Transverse colon (tissue), 4 donors: ENCODE results near the gene SLC25A18. TPM values are rescaled to one million over a fixed set of nuclear protein-coding genes. Genes with fewer than 3 reads are reported as not detected.

Source experiments
- DNase-seq: peaks from one replicate; pipeline ENCODE4 v3.0.0-alpha.2; 2019
- H3K27ac ChIP-seq, 4 donors: fragments of 200-600 bp; sonication (generic); 2 replicates each; pipeline ENCODE4 v1.5.1; 2016 to 2018; ENCODE audit warnings: inconsistent platforms in 4 of 4
- H3K27me3 ChIP-seq: fragments of 200-600 bp; sonication (generic); 2 replicates; pipeline ENCODE4 v1.5.1; 2017; ENCODE audit warnings: inconsistent platforms
- H3K36me3 ChIP-seq, 4 donors: fragments of 200-600 bp; sonication (generic); 2 replicates each; pipeline ENCODE4 v1.5.1; 2017 to 2019; ENCODE audit warnings: inconsistent platforms in 4 of 4
- H3K4me1 ChIP-seq, 4 donors: fragments of 200-600 bp; sonication (generic); 2 replicates each; pipeline ENCODE4 v1.5.1; 2017 to 2020; ENCODE audit warnings: inconsistent platforms in 4 of 4
- H3K4me3 ChIP-seq, 4 donors: fragments of 200-600 bp; sonication (generic); 1 replicate in 1 of 4; 2 replicates in 3 of 4; pipeline versions ENCODE4 v1.5.1 to v1.6.1; 2017 to 2019; ENCODE audit warnings: inconsistent platforms in 4 of 4
- H3K9me3 ChIP-seq, 2 donors: fragments of 200-600 bp; sonication (generic); 2 replicates each; pipeline ENCODE4 v1.5.1; 2017 to 2019; ENCODE audit warnings: inconsistent platforms in 2 of 2
- CTCF ChIP-seq, 5 experiments: fragments of 200-600 bp in 3 of 5; fragments of 450-650 bp in 2 of 5; sonication (generic) in 3 of 5; IDR thresholded peaks; 1 replicate in 2 of 5; 2 replicates in 3 of 5; pipeline ENCODE4 v1.5.1; 2016 to 2017; ENCODE audit warnings: antibody characterized with exemption in 5 of 5, inconsistent platforms in 3 of 5, mild to moderate bottlenecking in 2 of 5, moderate library complexity in 1 of 5
- EP300 ChIP-seq: sonication (generic); formaldehyde crosslinking; IDR thresholded peaks from one replicate; pipeline ENCODE4 v1.6.1; 2017; ENCODE audit warnings: antibody characterized with exemption, low read depth
- POLR2A ChIP-seq: fragments of 450-650 bp; IDR thresholded peaks from one replicate; pipeline ENCODE4 v1.6.1; 2016; ENCODE audit warnings: antibody characterized with exemption, mild to moderate bottlenecking, moderate library complexity
- POLR2AphosphoS5 ChIP-seq, 3 donors: sonication (generic); formaldehyde crosslinking; IDR thresholded peaks; one replicate each; pipeline ENCODE4 v1.6.1; 2016; ENCODE audit warnings: antibody characterized with exemption in 3 of 3
- WGBS, 2 donors: methylation state at CpG; one replicate each; pipeline ENCODE4 v1.1.5; 2018; ENCODE audit warnings: low coverage in 1 of 2; 5-methylcytosine and 5-hydroxymethylcytosine counted together
- in situ Hi-C, 4 donors: fragments of 200-750 bp; cut with MboI; loops; one replicate each; pipeline versions ENCODE4 v1.15.0 to v1.15.1; 2017; ENCODE audit warnings: low sequenced_read_pairs in 3 of 4, low pct_ligation_motif_present in 1 of 4, low pct_unique_long_range_greater_than_20kb in 1 of 4
- intact Hi-C: fragments of 100-400 bp; cut with DNase I; formaldehyde crosslinking; loops from one replicate; pipeline ENCODE4 v1.15.1; 2023; ENCODE audit warnings: low total_unique reads
- total RNA-seq, 4 donors: library from RNA; depleted of rRNA; stranded (reverse); fragments of >200 nt; gene quantifications; one replicate each; pipeline ENCODE4 v1.1.0, GENCODE V29; 2016

Gene SLC25A18
- total RNA-seq, 4 donors from 2014 or later = 0.75 to 40.4 (median 1.5) TPM

GRCh38 chr22:17548756-17549035, 14.6 kb upstream of the SLC25A18 start:
- in situ Hi-C loops (no loop called here), intact Hi-C loops (no loop called here)
- no peak overlapping the region for H3K4me3 ChIP-seq
- no peaks in the 10 kb centered on the region for H3K27me3 ChIP-seq
- TF ChIP-seq CTCF (IDR thresholded peaks at IDR 0.05) = no peak
- no peak for TF ChIP-seq POLR2AphosphoS5 (IDR thresholded peaks at IDR 0.05)
- no peak for TF ChIP-seq EP300
- TF ChIP-seq POLR2A = no peak
- no peaks in the 10 kb centered on the region for H3K4me1 ChIP-seq
- H3K27ac ChIP-seq = no peak overlapping the region
- no peaks in the 10 kb centered on the region for H3K9me3 ChIP-seq
- H3K36me3 ChIP-seq = no peaks in the 10 kb centered on the region
- no peak for DNase-seq
- 95% methylated on average over 5 of the region's 5 CpGs; no CpG with 5 or more reads in 1 of the 2 donors for WGBS, 2 donors

DNA sequence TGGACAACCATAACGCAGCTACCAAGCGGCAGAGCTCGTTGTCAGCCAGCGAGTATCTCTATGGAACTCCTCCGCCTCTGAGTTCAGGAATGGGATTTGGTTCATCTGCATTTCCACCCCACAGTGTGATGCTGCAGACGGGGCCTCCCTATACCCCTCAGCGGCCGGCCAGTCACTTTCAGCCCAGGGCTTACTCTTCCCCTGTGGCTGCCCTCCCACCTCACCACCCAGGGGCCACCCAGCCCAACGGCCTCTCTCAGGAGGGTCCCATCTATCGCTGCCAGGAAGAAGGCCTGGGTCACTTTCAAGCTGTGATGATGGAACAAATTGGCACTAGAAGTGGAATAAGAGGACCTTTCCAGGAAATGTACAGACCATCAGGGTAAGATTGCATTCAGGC, 14.1 kb upstream of the SLC25A18 start:
- intact Hi-C loops (no loop called here), in situ Hi-C loops (no loop called here)
- no peak overlapping the region for H3K27ac ChIP-seq
- no peaks in the 10 kb centered on the region for H3K9me3 ChIP-seq
- no peaks in the 10 kb centered on the region for H3K36me3 ChIP-seq
- TF ChIP-seq EP300 = no peak
- no peak for TF ChIP-seq POLR2A
- TF ChIP-seq POLR2AphosphoS5 (IDR thresholded peaks at IDR 0.05) = no peak
- no peak for TF ChIP-seq CTCF (IDR thresholded peaks at IDR 0.05)
- no peak overlapping the region for H3K4me3 ChIP-seq
- 83 to 84% methylated on average over 2 to 7 of the region's 10 CpGs for WGBS, 2 donors
- peaks cover 0 to 3% (median 0%) of the 10 kb centered on the region in 4 donors for H3K4me1 ChIP-seq
- DNase-seq = no peak
- H3K27me3 ChIP-seq = no peaks in the 10 kb centered on the region

DNA sequence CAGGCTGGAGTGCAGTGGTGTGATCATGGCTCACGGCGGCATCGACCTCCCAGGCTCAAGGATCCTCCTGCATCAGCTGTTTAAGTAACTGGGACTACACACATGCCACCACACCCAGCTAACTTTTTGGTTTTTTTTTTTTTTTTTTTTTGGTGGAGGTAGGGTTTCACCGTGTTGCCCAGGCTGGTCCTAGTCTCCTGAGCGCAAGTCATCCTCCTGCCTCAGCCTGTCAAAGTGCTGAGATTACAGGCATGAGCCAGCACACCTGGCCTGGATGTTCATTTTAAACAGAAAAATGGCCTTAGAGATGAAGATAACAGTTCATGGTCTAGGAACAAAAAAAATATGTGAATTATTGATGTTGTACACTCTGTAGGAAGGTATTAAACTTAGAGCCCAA, 13.6 kb upstream of the SLC25A18 start:
- no peaks in the 10 kb centered on the region for H3K36me3 ChIP-seq
- H3K9me3 ChIP-seq = no peaks in the 10 kb centered on the region
- no peaks in the 10 kb centered on the region for H3K27me3 ChIP-seq
- no peak for DNase-seq
- TF ChIP-seq EP300 = no peak
- no peak for TF ChIP-seq CTCF (IDR thresholded peaks at IDR 0.05)
- no peak for TF ChIP-seq POLR2AphosphoS5 (IDR thresholded peaks at IDR 0.05)
- no peak for TF ChIP-seq POLR2A
- intact Hi-C loops = loop anchor here (10.0 kb wide), 2 partner anchors 85 to 235 kb away; partner anchors contain the start of gene BCL2L13
- H3K4me1 ChIP-seq = peaks cover 0 to 5% (median 0%) of the 10 kb centered on the region in 4 donors
- in situ Hi-C loops = no loop called here
- 97 to 100% methylated on average over 3 to 5 of the region's 5 CpGs for WGBS, 2 donors
- H3K4me3 ChIP-seq = no peak overlapping the region
- no peak overlapping the region for H3K27ac ChIP-seq

DNA sequence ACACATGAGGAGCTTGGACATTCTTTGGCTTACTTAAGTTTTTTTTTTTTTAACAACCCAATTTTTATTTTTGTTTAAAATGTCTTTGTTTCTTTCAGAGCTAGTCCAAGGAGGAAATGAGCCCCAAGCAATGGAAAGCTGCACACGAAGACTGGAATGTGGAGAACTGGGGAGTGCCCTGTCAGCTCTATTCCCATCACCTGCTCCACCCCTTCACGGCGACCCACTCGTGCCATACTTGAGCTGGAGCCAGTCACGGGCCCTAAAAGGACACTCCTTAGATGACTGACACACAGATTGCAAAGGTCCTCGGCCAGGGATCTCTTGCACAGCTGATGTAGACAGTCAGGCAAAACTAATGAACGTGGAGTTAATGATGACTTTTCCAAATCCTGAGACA, 10.6 kb upstream of the SLC25A18 start:
- H3K4me1 ChIP-seq = peaks cover 0 to 5% (median 0%) of the 10 kb centered on the region in 4 donors
- intact Hi-C loops (loop anchor here (10.0 kb wide), 2 partner anchors 82 to 232 kb away; partner anchors contain the start of gene BCL2L13), in situ Hi-C loops (no loop called here)
- no peak overlapping the region for H3K4me3 ChIP-seq
- no peaks in the 10 kb centered on the region for H3K27me3 ChIP-seq
- TF ChIP-seq CTCF (IDR thresholded peaks at IDR 0.05) = no peak
- no peak for TF ChIP-seq EP300
- TF ChIP-seq POLR2AphosphoS5 (IDR thresholded peaks at IDR 0.05) = no peak
- no peak for TF ChIP-seq POLR2A
- no peak overlapping the region for H3K27ac ChIP-seq
- 63% methylated on average over 7 of the region's 7 CpGs; no CpG with 5 or more reads in 1 of the 2 donors for WGBS, 2 donors
- H3K9me3 ChIP-seq = no peaks in the 10 kb centered on the region
- no peaks in the 10 kb centered on the region for H3K36me3 ChIP-seq
- DNase-seq = no peak
